ENCODE results near the gene DENND1A.

DNA sequence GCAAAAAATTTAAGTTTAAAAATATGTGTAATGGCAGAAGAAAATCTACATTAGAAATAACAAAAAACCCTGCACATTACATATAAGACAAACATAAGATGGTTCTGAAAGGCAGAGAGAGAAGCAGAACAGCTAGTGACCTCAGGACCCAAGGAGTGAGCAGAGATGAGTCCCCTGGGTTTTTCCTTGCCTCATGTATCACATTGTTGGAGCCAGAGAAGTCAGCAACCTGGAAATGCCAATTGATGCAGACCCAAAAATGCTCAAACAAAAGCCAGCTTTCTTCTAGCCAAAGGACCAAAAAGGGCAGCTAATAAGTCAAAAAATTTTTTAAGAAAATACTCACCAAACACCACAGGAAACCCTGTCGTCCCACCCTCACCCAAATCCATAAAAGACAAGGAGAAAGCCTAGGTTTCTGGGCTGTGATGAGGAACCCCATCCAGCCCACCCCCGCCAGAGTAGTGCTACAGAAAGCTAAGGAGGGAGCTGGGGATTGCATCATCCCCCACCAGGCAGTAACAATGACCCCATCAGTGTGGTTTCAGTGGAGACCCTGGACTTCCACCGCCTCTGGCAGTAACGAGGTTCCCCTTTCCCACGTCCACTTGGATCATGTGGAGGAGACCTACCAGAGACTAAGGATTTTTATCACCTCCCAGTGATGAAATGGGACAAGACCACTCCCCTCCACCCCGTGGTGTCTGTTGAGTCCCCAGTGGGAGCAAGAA lies 17.6 kb downstream of the DENND1A start:
- TF ChIP-seq, protein P1, sequence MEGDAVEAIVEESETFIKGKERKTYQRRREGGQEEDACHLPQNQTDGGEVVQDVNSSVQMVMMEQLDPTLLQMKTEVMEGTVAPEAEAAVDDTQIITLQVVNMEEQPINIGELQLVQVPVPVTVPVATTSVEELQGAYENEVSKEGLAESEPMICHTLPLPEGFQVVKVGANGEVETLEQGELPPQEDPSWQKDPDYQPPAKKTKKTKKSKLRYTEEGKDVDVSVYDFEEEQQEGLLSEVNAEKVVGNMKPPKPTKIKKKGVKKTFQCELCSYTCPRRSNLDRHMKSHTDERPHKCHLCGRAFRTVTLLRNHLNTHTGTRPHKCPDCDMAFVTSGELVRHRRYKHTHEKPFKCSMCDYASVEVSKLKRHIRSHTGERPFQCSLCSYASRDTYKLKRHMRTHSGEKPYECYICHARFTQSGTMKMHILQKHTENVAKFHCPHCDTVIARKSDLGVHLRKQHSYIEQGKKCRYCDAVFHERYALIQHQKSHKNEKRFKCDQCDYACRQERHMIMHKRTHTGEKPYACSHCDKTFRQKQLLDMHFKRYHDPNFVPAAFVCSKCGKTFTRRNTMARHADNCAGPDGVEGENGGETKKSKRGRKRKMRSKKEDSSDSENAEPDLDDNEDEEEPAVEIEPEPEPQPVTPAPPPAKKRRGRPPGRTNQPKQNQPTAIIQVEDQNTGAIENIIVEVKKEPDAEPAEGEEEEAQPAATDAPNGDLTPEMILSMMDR (IDR thresholded peaks at IDR 0.05) = no peak
- no peak for TF ChIP-seq POLR2A (IDR thresholded peaks at IDR 0.05)

Data from heart left ventricle (tissue), 13 donors.